Osteoblast (primary cell): ENCODE measurements around the gene LPCAT3. TPM values are rescaled to one million over a fixed set of nuclear protein-coding genes. Genes with fewer than 3 reads are reported as not detected.

Experiments
- DNase-seq: peaks from one replicate; pipeline ENCODE4 v3.0.0; 2011; ENCODE audit warnings: low spot score, mixed read lengths; ENCODE audit not compliant: insufficient read length; ENCODE audit errors: missing footprints
- H2AFZ ChIP-seq: 2 replicates; pipeline ENCODE4 v1.6.0; 2011; ENCODE audit warnings: mild to moderate bottlenecking, low read length
- H3K27ac ChIP-seq: 2 replicates; pipeline ENCODE4 v1.5.1; 2011; ENCODE audit warnings: mild to moderate bottlenecking, low read depth, low read length, moderate library complexity
- H3K27me3 ChIP-seq: 2 replicates; pipeline ENCODE4 v1.6.0; 2012; ENCODE audit warnings: mild to moderate bottlenecking, control low read depth, inconsistent platforms, low read length, moderate library complexity; ENCODE audit not compliant: insufficient read depth
- H3K36me3 ChIP-seq: 2 replicates; pipeline ENCODE4 v1.5.1; 2011; ENCODE audit warnings: mild to moderate bottlenecking, low read length, control low read depth, moderate library complexity; ENCODE audit not compliant: insufficient read depth
- H3K4me1 ChIP-seq: 2 replicates; pipeline ENCODE4 v1.5.1; 2011; ENCODE audit warnings: mild to moderate bottlenecking, low read length, control low read depth, moderate library complexity; ENCODE audit not compliant: insufficient read depth
- H3K4me2 ChIP-seq: 2 replicates; pipeline ENCODE4 v1.6.0; 2011; ENCODE audit warnings: mild to moderate bottlenecking, low read length; ENCODE audit not compliant: insufficient read depth
- H3K4me3 ChIP-seq: fragments of 200-600 bp; sonication (generic); 3 replicates; pipeline ENCODE4 v1.5.1; 2012; ENCODE audit warnings: mild to moderate bottlenecking, low read length, inconsistent platforms; ENCODE audit not compliant: insufficient read depth
- H3K79me2 ChIP-seq: 2 replicates; pipeline ENCODE4 v1.6.0; 2012; ENCODE audit warnings: mild to moderate bottlenecking, low read length, control low read depth, inconsistent platforms; ENCODE audit not compliant: insufficient read depth
- H3K9me3 ChIP-seq: 2 replicates; pipeline ENCODE4 v1.5.1; 2011; ENCODE audit warnings: low read depth, low read length, control low read depth
- H4K20me1 ChIP-seq: 2 replicates; pipeline ENCODE4 v1.6.0; 2012; ENCODE audit warnings: mild to moderate bottlenecking, low read length, control low read depth; ENCODE audit not compliant: insufficient read depth
- CTCF ChIP-seq: IDR thresholded peaks from 2 replicates; pipeline ENCODE4 v1.5.1; 2011; ENCODE audit warnings: mild to moderate bottlenecking, low read depth, low read length, moderate library complexity; ENCODE audit errors: extremely low read depth
- total RNA-seq: library from RNA; depleted of rRNA; stranded (reverse); fragments of >200 nt; gene quantifications from 2 replicates; pipeline ENCODE4 v1.2.3, GENCODE V29; 2012

LPCAT3 gene
- total RNA-seq, 1 donor: 20.3 TPM

GRCh38 chr12:7001921-7002591, 16.2 kb downstream of the LPCAT3 start:
- Histone ChIP-seq H3K27me3 (no peaks in the 10 kb centered on the region), H3K79me2 (no peaks in the 10 kb centered on the region), H3K4me3 (no peak overlapping the region), H3K27ac (no peak overlapping the region), H3K9me3 (no peaks in the 10 kb centered on the region), H4K20me1 (no peaks in the 10 kb centered on the region), H3K4me1 (no peaks in the 10 kb centered on the region), H3K36me3 (peaks cover 3% of the 10 kb centered on the region), H3K4me2 (no peak overlapping the region), H2AFZ (no peak overlapping the region)
- no peak for TF ChIP-seq CTCF
- no peak for DNase-seq

DNA sequence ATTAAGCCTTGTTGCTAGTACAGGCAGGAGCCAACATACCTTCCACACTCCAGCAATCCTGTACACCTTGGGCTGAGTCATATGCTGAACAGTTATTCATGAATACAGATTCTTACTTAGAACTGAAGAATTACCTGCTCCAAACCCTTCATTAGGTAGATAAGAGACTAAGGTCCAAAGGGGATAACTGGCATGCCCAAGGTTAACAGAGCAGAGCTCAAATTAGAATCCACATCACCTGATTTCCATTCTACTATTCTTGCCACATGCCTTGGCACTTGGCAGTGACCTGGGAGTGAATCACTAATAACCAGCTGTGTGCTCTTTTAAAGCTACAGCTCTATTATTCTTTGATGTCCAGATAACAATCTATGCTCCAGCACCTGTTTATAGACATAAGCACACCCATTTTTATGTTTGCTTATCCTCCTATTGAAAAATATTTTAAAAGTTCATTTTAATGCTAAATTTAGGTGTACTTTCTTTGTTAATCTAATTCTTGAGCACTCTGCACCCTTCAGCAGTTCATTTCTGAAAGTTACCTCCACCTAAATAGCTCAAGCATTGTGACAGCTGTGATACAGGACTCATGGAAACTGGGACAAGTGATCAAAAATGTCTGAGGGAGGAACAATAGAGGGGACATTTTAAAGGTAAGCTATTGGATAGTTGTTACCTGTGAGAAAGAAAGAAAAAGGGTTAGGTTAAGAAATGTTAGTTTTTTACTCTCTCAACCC, 19.4 kb downstream of the LPCAT3 start:
- Histone ChIP-seq H3K79me2 (no peaks in the 10 kb centered on the region), H3K27me3 (no peaks in the 10 kb centered on the region), H3K4me3 (no peak overlapping the region), H3K36me3 (peaks cover 3% of the 10 kb centered on the region), H4K20me1 (peaks cover 5% of the 10 kb centered on the region), H3K4me2 (no peak overlapping the region), H2AFZ (no peak overlapping the region), H3K27ac (no peak overlapping the region), H3K4me1 (peaks cover 7% of the 10 kb centered on the region), H3K9me3 (no peaks in the 10 kb centered on the region)
- TF ChIP-seq CTCF: no peak
- DNase-seq: no peak

GRCh38 chr12:6996040-6996441, 22.2 kb downstream of the LPCAT3 start:
- H3K79me2 ChIP-seq: no peaks in the 10 kb centered on the region
- TF ChIP-seq CTCF: no peak
- H2AFZ ChIP-seq: no peak overlapping the region
- H3K36me3 ChIP-seq: peaks cover 3% of the 10 kb centered on the region
- no peak overlapping the region for H3K4me2 ChIP-seq
- no peak overlapping the region for H3K4me3 ChIP-seq
- peak; percentile 88 for DNase-seq
- no peaks in the 10 kb centered on the region for H3K27me3 ChIP-seq
- peaks cover 7% of the 10 kb centered on the region for H3K4me1 ChIP-seq
- H3K27ac ChIP-seq: no peak overlapping the region
- H3K9me3 ChIP-seq: no peaks in the 10 kb centered on the region
- peaks cover 5% of the 10 kb centered on the region for H4K20me1 ChIP-seq

GRCh38 chr12:6987956-6988553, 30.2 kb downstream of the LPCAT3 start:
- no peak for DNase-seq
- Histone ChIP-seq H3K4me3 (no peak overlapping the region), H3K9me3 (no peaks in the 10 kb centered on the region), H3K4me2 (no peak overlapping the region), H3K27ac (no peak overlapping the region), H3K79me2 (no peaks in the 10 kb centered on the region), H3K4me1 (no peaks in the 10 kb centered on the region), H3K27me3 (no peaks in the 10 kb centered on the region), H3K36me3 (peaks cover 18% of the 10 kb centered on the region), H4K20me1 (no peaks in the 10 kb centered on the region), H2AFZ (no peak overlapping the region)
- no peak for TF ChIP-seq CTCF
